CD4-positive, alpha-beta memory T cell (primary cell): ENCODE results near the gene MAGEE1. TPM values are rescaled to one million over a fixed set of nuclear protein-coding genes. Genes with fewer than 3 reads are reported as not detected.
A peak's percentile ranks its signal among the peaks of the same experiment; 100 is the strongest.

Experiments
- CTCF ChIA-PET: fragments of 350-600 bp; sonication (Branson Sonifier 250); formaldehyde crosslinking; loops from one replicate; lab custom pipeline; 2021; ENCODE audit warnings: inconsistent platforms; ENCODE audit not compliant: partially characterized antibody; lab: Charles Lee
- POLR2A ChIA-PET: fragments of 350-600 bp; sonication (Branson Sonifier 250); formaldehyde crosslinking; loops from one replicate; lab custom pipeline; 2021; ENCODE audit not compliant: partially characterized antibody; lab: Charles Lee
- DNase-seq, 5 donors: peaks; one replicate each; pipeline versions ENCODE4 v3.0.0 to v3.0.0-alpha.2; 2020 to 2022; ENCODE audit warnings: mixed read lengths in 1 of 5
- H3K27ac ChIP-seq: one replicate; pipeline ENCODE4 v1.7.0; 2013; ENCODE audit warnings: low read depth, low read length
- H3K27me3 ChIP-seq: 2 replicates; pipeline ENCODE4 v1.7.0; 2013; ENCODE audit warnings: mild to moderate bottlenecking, low read length, moderate library complexity; ENCODE audit not compliant: insufficient read depth
- H3K36me3 ChIP-seq: 2 replicates; pipeline ENCODE4 v1.7.0; 2013; ENCODE audit warnings: mild to moderate bottlenecking, low read length, moderate library complexity; ENCODE audit not compliant: insufficient read depth
- H3K4me1 ChIP-seq: 2 replicates; pipeline ENCODE4 v1.7.0; 2013; ENCODE audit warnings: mild to moderate bottlenecking, low read length, moderate library complexity; ENCODE audit not compliant: insufficient read depth
- H3K4me3 ChIP-seq, 2 donors: one replicate each; pipeline ENCODE4 v1.7.0; 2013; ENCODE audit warnings: low read length in 2 of 2, mild to moderate bottlenecking in 1 of 2
- H3K9me3 ChIP-seq, 2 donors: one replicate each; pipeline ENCODE4 v1.7.0; 2013; ENCODE audit warnings: low read length in 2 of 2, control low read depth in 1 of 2; ENCODE audit not compliant: control insufficient read depth in 1 of 2
- H3K27ac Mint-ChIP-seq, 7 donors: one replicate each; pipeline ENCODE4 v1.8.0; 2020 to 2021; ENCODE audit warnings: mixed read lengths in 7 of 7, mild to moderate bottlenecking in 6 of 7, inconsistent platforms in 3 of 7, moderate library complexity in 3 of 7
- H3K27me3 Mint-ChIP-seq, 2 donors: one replicate each; pipeline ENCODE4 v1.8.0; 2020 to 2021; ENCODE audit warnings: mixed read lengths in 2 of 2
- H3K36me3 Mint-ChIP-seq, 2 donors: one replicate each; pipeline ENCODE4 v1.8.0; 2020 to 2021; ENCODE audit warnings: mixed read lengths in 2 of 2, inconsistent platforms in 1 of 2, mild to moderate bottlenecking in 1 of 2
- H3K4me1 Mint-ChIP-seq, 4 donors: one replicate each; pipeline ENCODE4 v1.8.0; 2020 to 2021; ENCODE audit warnings: mixed read lengths in 4 of 4, mild to moderate bottlenecking in 1 of 4
- H3K4me3 Mint-ChIP-seq, 8 donors: one replicate each; pipeline ENCODE4 v1.8.0; 2020 to 2021; ENCODE audit warnings: mixed read lengths in 8 of 8, mild to moderate bottlenecking in 7 of 8, moderate library complexity in 6 of 8, inconsistent platforms in 3 of 8
- H3K9me3 Mint-ChIP-seq, 8 donors: one replicate each; pipeline ENCODE4 v1.8.0; 2020 to 2021; ENCODE audit warnings: mixed read lengths in 8 of 8, mild to moderate bottlenecking in 5 of 8, inconsistent platforms in 3 of 8, moderate library complexity in 1 of 8
- intact Hi-C: fragments of 100-400 bp; cut with micrococcal nuclease; formaldehyde crosslinking; loops from one replicate; pipeline ENCODE4 v1.15.1; 2023
- polyA plus RNA-seq, 2 donors: library from polyadenylated mRNA; unstranded; fragments of 300-500 nt; fragmentation: Illumina TruSeq; gene quantifications; one replicate each; pipeline ENCODE4 v1.2.3, GENCODE V29; 2021
- total RNA-seq, 2 experiments: library from RNA; stranded (reverse); gene quantifications; one replicate each; pipeline ENCODE4 v1.2.3, GENCODE V29; 2021

The MAGEE1 gene
- total RNA-seq (10 to 100 TPM; 10.5 to 11.0 TPM), polyA plus RNA-seq (1 to 10 TPM; 3.6 to 6.1 TPM)

GRCh38 chrX:76427560-76428242 is at the start of gene MAGEE1:
Gene MAGEE1, plus strand, starts transcription at chrX:76427710. Its CDS starts 221 bp downstream, at chrX:76427931.
- H3K4me1 Mint-ChIP-seq: peaks cover 17 to 43% (median 28%) of the 10 kb centered on the region in 4 donors
- H3K27me3 ChIP-seq: no peaks in the 10 kb centered on the region
- H3K27ac Mint-ChIP-seq: peak within 1 kb of the TSS; percentile 87 to 96 (median 94)
- peak within 1 kb of the TSS; percentile 36 to 73 for H3K4me3 ChIP-seq
- no peaks in the 10 kb centered on the region for H3K27me3 Mint-ChIP-seq
- H3K9me3 ChIP-seq: no peaks in the 10 kb centered on the region
- POLR2A ChIA-PET: interaction anchor here (1.5 to 1.9 kb wide), 3 partner anchors 27 to 280 kb away, joined by 4 to 7 read pairs (median 4); no protein-coding TSS in a partner anchor
- no peaks in the 10 kb centered on the region for H3K9me3 Mint-ChIP-seq
- peaks cover 33% of the 10 kb centered on the region for H3K4me1 ChIP-seq
- peak within 1 kb of the TSS; percentile 67 for H3K27ac ChIP-seq
- intact Hi-C loops: loop anchor here (10.0 kb wide), 2 partner anchors 253 to 1153 kb away; partner anchors contain the start of genes PBDC1 and UPRT
- CTCF ChIA-PET: interaction anchor here (2.1 kb wide), 1 partner anchor 26 kb away, joined by 8 read pairs; no protein-coding TSS in a partner anchor
- peak within 1 kb of the TSS; percentile 87 to 94 (median 94) for H3K4me3 Mint-ChIP-seq
- no peaks in the 10 kb centered on the region for H3K36me3 Mint-ChIP-seq
- DNase-seq: peak; percentile 78 to 81 (median 80)
- no peaks in the 10 kb centered on the region for H3K36me3 ChIP-seq

- intact Hi-C loops: no loop called here
Observed at GRCh38 chrX:76398970-76399369, 28.5 kb upstream of the MAGEE1 start.

GRCh38 chrX:76407795-76408194 is 19.7 kb upstream of the MAGEE1 start:
- Mint-ChIP-seq H3K36me3 (no peaks in the 10 kb centered on the region), H3K27me3 (no peaks in the 10 kb centered on the region), H3K4me1 (no peaks in the 10 kb centered on the region), H3K27ac (no peak overlapping the region), H3K9me3 (no peaks in the 10 kb centered on the region), H3K4me3 (no peak overlapping the region)
- Histone ChIP-seq H3K4me3 (no peak overlapping the region), H3K27me3 (no peaks in the 10 kb centered on the region), H3K4me1 (no peaks in the 10 kb centered on the region), H3K27ac (no peak overlapping the region), H3K9me3 (no peaks in the 10 kb centered on the region), H3K36me3 (no peaks in the 10 kb centered on the region)
- intact Hi-C loops: no loop called here
- ChIA-PET CTCF (no interaction called here), POLR2A (no interaction called here)
- no peak for DNase-seq

More at GRCh38 chrX:76398970-76399369, 28.5 kb upstream of the MAGEE1 start:
- no peak for DNase-seq
- ChIA-PET POLR2A (no interaction called here), CTCF (no interaction called here)
- Histone ChIP-seq H3K27me3 (no peaks in the 10 kb centered on the region), H3K9me3 (no peaks in the 10 kb centered on the region), H3K4me3 (no peak overlapping the region), H3K27ac (no peak overlapping the region), H3K4me1 (no peaks in the 10 kb centered on the region), H3K36me3 (no peaks in the 10 kb centered on the region)
- Mint-ChIP-seq H3K27ac (no peak overlapping the region), H3K4me1 (peaks cover 0 to 4% (median 0%) of the 10 kb centered on the region in 4 donors), H3K27me3 (peaks cover 0 to 5% of the 10 kb centered on the region in 2 donors), H3K9me3 (peaks cover 0 to 3% (median 1%) of the 10 kb centered on the region in 8 donors), H3K36me3 (no peaks in the 10 kb centered on the region), H3K4me3 (no peak overlapping the region)

GRCh38 chrX:76420237-76420636 is 7.3 kb upstream of the MAGEE1 start:
- Histone ChIP-seq H3K4me3 (no peak overlapping the region), H3K36me3 (no peaks in the 10 kb centered on the region), H3K4me1 (no peaks in the 10 kb centered on the region), H3K27ac (no peak overlapping the region), H3K27me3 (no peaks in the 10 kb centered on the region), H3K9me3 (no peaks in the 10 kb centered on the region)
- no peaks in the 10 kb centered on the region for H3K36me3 Mint-ChIP-seq
- H3K4me3 Mint-ChIP-seq: peak overlapping the region in 2 of 8 donors; percentile 16 to 22
- no peaks in the 10 kb centered on the region for H3K27me3 Mint-ChIP-seq
- ChIA-PET POLR2A (no interaction called here), CTCF (interaction anchor here (1.2 kb wide), 1 partner anchor 35 kb away, joined by 4 read pairs; no protein-coding TSS in a partner anchor)
- no peaks in the 10 kb centered on the region for H3K9me3 Mint-ChIP-seq
- H3K4me1 Mint-ChIP-seq: peaks cover 4 to 8% (median 6%) of the 10 kb centered on the region in 4 donors
- no peak overlapping the region for H3K27ac Mint-ChIP-seq
- intact Hi-C loops: loop anchor here (10.0 kb wide), 2 partner anchors 245 to 1145 kb away; partner anchors contain the start of genes PBDC1 and UPRT
- DNase-seq: no peak

- Histone ChIP-seq H3K36me3 (no peaks in the 10 kb centered on the region), H3K4me3 (peak overlapping the region; percentile 36 to 73), H3K9me3 (no peaks in the 10 kb centered on the region), H3K27ac (peak overlapping the region; percentile 67), H3K4me1 (peaks cover 33% of the 10 kb centered on the region), H3K27me3 (no peaks in the 10 kb centered on the region)
- ChIA-PET POLR2A (interaction anchor here (1.5 to 1.9 kb wide), 3 partner anchors 26 to 281 kb away, joined by 4 to 7 read pairs (median 4); no protein-coding TSS in a partner anchor), CTCF (interaction anchor here (2.1 kb wide), 1 partner anchor 26 kb away, joined by 8 read pairs; no protein-coding TSS in a partner anchor)
- peak overlapping the region; percentile 87 to 96 (median 94) for H3K27ac Mint-ChIP-seq
- intact Hi-C loops: loop anchor here (10.0 kb wide), 2 partner anchors 254 to 1154 kb away; partner anchors contain the start of genes PBDC1 and UPRT
- H3K36me3 Mint-ChIP-seq: no peaks in the 10 kb centered on the region
- no peaks in the 10 kb centered on the region for H3K27me3 Mint-ChIP-seq
- peak overlapping the region; percentile 87 to 94 (median 94) for H3K4me3 Mint-ChIP-seq
- peak; percentile 51 to 69 (median 61) for DNase-seq
- H3K9me3 Mint-ChIP-seq: no peaks in the 10 kb centered on the region
- H3K4me1 Mint-ChIP-seq: peaks cover 17 to 44% (median 31%) of the 10 kb centered on the region in 4 donors
Observed at GRCh38 chrX:76428243-76429130, 977 bp downstream of the MAGEE1 start.

GRCh38 chrX:76433219-76433618 is 5.7 kb downstream of the MAGEE1 start:
- POLR2A ChIA-PET: no interaction called here
- Mint-ChIP-seq H3K36me3 (no peaks in the 10 kb centered on the region), H3K27ac (no peak overlapping the region), H3K9me3 (no peaks in the 10 kb centered on the region), H3K27me3 (no peaks in the 10 kb centered on the region), H3K4me1 (peaks cover 22 to 54% (median 41%) of the 10 kb centered on the region in 4 donors), H3K4me3 (no peak overlapping the region)
- Histone ChIP-seq H3K27ac (no peak overlapping the region), H3K36me3 (no peaks in the 10 kb centered on the region), H3K4me3 (no peak overlapping the region), H3K27me3 (no peaks in the 10 kb centered on the region), H3K9me3 (no peaks in the 10 kb centered on the region), H3K4me1 (peaks cover 25% of the 10 kb centered on the region)
- intact Hi-C loops: no loop called here
- CTCF ChIA-PET: no interaction called here
- DNase-seq: no peak
